RWPE1 (cell line): Measurements from ENCODE around the gene GABPB2.

ENCODE experiments used
- CTCF ChIA-PET: fragments of 350-600 bp; sonication (Branson Sonifier 250); formaldehyde crosslinking; extraction: SDS; loops from one replicate; lab custom pipeline; 2021; lab: Yijun Ruan, JAX
- POLR2A ChIA-PET: fragments of 400-600 bp; formaldehyde crosslinking; extraction: SDS; loops from one replicate; lab custom pipeline; 2020; ENCODE audit warnings: antibody characterized with exemption; ENCODE audit not compliant: low non-redundant PET; lab: Yijun Ruan, JAX
- DNase-seq: peaks from one replicate; pipeline ENCODE4 v3.0.0; 2012; ENCODE audit warnings: low spot score
- H3K27ac ChIP-seq: fragments of 450-650 bp; 2 replicates; pipeline ENCODE4 v1.5.1; 2017
- CTCF ChIP-seq: fragments of 450-650 bp; conservative IDR thresholded peaks from 2 replicates; pipeline ENCODE4 v1.5.1; 2017; ENCODE audit warnings: low read depth, mild to moderate bottlenecking

Gene GABPB2

GRCh38 chr1:151070474-151071276, at the start of gene GABPB2:
TSS of gene GABPB2 (plus strand) at chr1:151070761. CDS start at chr1:151088190, 17,429 bp downstream.
- peak within 1 kb of the TSS; percentile 99 for H3K27ac ChIP-seq
- POLR2A ChIA-PET = interaction anchor here (0.5 to 0.6 kb wide), 2 partner anchors 27 to 71 kb away, joined by 3 read pairs; no protein-coding TSS in a partner anchor
- peak; percentile 89 for DNase-seq
- TF ChIP-seq CTCF = peak; percentile 93
- CTCF ChIA-PET = interaction anchor here (0.6 to 1.8 kb wide), 6 partner anchors 11 to 1114 kb away, joined by 3 to 11 read pairs (median 8); partner anchors contain the start of genes C1orf56 and MLLT11

- no peak overlapping the region for H3K27ac ChIP-seq
- peak; percentile 53 for DNase-seq
- CTCF ChIA-PET = interaction anchor here (0.6 to 1.2 kb wide), 8 partner anchors 12 to 362 kb away, joined by 3 to 7 read pairs (median 4); partner anchors contain the start of gene BNIPL
- POLR2A ChIA-PET = no interaction called here
- peak; percentile 57 for TF ChIP-seq CTCF
Measured at GRCh38 chr1:151024540-151025146, 45.9 kb upstream of the GABPB2 start.

GRCh38 chr1:151026460-151026859, 44.1 kb upstream of the GABPB2 start:
- DNase-seq = no peak
- POLR2A ChIA-PET = interaction anchor here (0.7 kb wide), 1 partner anchor 110 kb away, joined by 3 read pairs; no protein-coding TSS in a partner anchor
- CTCF ChIA-PET = no interaction called here
- no peak for TF ChIP-seq CTCF
- no peak overlapping the region for H3K27ac ChIP-seq

GRCh38 chr1:151032164-151032563, 38.4 kb upstream of the GABPB2 start:
- no peak for TF ChIP-seq CTCF
- CTCF ChIA-PET = interaction anchor here (1.3 kb wide), 1 partner anchor 16 kb away, joined by 4 read pairs; no protein-coding TSS in a partner anchor
- POLR2A ChIA-PET = no interaction called here
- no peak overlapping the region for H3K27ac ChIP-seq
- DNase-seq = no peak

GRCh38 chr1:151035167-151035566, 35.4 kb upstream of the GABPB2 start:
- no peak overlapping the region for H3K27ac ChIP-seq
- ChIA-PET POLR2A (no interaction called here), CTCF (interaction anchor here (0.6 kb wide), 2 partner anchors 39 to 121 kb away, joined by 3 to 4 read pairs; no protein-coding TSS in a partner anchor)
- no peak for TF ChIP-seq CTCF
- DNase-seq = no peak

GRCh38 chr1:151036356-151036755, 34.2 kb upstream of the GABPB2 start, which contains the start of gene BNIPL:
TSS of gene BNIPL (plus strand) at chr1:151036586. CDS start at chr1:151036726, 140 bp downstream.
- no peak within 1 kb of the TSS for H3K27ac ChIP-seq
- ChIA-PET CTCF (interaction anchor here (0.7 to 1.2 kb wide), 4 partner anchors 9 to 135 kb away, joined by 4 to 8 read pairs (median 5); no protein-coding TSS in a partner anchor), POLR2A (no interaction called here)
- no peak for TF ChIP-seq CTCF
- DNase-seq = peak; percentile 32
